Embryonic facial prominence (tissue), 1 donor: ENCODE data around the gene ACAD10.

Experiments
- DNase-seq: peaks from one replicate; pipeline ENCODE4 v3.0.0-alpha.2; 2016; ENCODE audit errors: extremely low spot score

Gene ACAD10

DNA sequence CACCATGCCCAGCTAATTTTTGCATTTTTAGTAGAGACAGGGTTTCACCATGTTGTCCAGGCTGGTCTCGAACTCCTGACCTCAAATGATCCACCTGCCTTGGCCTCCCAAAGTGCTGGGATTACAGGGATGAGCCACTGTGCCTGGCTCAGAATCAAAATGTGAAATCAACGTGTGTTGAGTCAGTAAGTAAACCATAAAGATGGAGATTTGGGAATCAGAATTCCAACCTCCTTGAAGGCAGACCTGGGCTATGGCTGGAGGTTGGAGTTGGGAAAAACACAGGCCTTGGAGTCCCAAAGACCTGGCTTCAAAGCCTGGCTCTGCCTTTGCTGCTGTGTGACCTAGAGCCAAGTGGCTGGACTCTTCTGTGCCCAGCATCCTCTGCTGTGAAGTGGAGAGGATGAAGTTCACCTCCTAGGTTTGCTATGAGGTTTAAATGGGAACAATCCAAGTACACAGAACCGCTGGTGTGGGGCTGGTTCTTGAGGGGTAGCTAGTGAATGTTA is 91.0 kb downstream of the ACAD10 start:
- no peak for DNase-seq

DNA sequence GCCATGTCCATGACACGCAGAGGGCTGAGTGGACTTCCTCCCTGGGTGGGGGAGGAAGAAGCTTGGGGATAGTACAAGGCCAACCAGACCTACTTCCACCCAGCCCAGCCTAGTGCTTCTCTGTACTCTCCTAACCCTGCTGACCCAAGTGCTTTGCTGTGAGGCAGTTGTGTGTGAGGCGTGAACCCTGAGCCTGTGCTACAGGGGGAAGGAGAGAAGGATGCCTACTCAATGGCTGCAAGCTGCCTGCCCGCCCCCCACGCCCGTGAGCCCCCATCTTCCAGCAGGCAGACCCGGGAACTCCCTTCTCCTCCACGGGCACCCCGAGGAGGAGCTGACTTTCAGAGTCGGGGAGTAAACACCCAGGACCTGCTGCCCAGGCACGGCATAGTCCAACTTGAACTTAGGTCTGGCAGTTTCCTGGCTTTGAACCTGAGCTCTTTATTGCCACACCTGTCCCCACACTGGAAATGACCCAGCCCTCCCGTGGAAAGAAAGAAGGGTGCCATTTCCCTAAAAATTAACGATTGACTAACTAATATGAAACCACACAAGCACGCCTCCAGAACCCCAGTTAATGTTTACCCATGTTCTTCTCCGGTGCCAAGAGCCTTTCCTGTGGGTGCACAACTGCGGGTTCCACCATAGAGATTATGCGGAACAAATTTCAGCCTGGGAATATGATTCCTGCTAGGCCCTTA is 91.6 kb downstream of the ACAD10 start:
- no peak for DNase-seq

DNA sequence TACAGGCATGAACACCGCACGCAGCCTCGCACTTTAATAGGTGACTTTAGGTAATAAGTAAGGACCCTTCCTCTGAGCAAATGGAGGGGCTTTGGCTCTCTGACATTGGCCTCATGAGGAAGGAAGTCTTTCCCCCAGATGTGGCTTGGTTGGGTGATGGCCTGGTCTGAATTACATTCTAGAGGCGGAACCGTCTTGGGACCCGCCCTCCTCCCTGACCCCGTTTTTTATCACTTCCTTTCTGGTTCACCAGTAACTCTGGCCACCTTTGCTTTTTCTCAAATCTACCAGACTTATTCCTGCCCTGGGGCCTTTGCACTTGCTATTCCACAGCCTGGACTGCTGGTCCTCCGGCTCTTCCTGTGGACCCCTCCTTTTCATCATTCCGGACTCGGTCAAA is 94.3 kb downstream of the ACAD10 start:
- DNase-seq, result no peak

DNA sequence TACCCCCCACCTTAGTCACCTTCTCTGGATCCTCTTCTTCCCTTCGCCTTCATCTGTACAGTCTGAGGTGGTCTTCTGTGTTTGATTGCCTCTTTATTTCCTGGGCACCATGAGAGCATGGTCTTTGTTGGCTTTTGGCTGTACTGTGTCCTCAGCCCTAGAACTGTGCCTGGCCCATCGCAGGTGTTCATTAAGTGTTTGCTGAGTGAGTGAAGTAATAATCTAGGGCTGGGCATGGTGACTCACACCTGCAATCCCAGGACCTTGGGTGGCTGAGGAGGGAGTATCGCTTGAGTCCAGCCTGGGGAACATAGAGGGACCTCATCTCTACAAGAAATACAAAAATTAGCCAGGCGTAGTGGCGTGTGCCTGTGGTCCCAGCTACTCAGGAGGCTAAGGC is 94.8 kb downstream of the ACAD10 start:
- no peak for DNase-seq

DNA sequence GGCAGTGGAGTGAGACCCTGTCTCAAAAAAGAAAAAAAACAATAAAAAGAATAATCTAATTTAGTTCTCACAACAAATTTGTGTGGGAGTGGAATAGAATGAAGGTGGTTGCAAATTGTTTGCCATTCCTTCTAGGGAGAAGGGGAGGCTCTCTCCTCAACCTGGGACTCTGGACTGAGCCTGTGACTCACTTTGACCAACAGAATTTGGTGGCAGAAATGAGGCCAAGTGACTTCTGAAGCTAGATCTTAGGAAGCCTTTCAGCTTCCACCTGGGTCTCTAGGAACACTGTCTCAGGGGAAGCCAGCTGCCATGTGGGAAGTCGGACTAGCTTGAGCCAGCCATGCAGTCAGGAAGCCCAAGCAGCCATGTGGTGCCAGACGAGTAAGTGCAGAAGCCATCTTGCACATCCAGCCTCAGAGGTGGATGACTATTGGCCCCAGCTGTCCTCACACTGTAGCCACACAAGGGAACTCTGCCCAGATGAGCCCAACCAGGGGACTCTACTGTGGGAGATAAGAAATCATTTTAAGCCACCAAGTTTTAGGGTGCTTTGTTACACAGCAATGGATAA is 95.3 kb downstream of the ACAD10 start:
- DNase-seq, result no peak

DNA sequence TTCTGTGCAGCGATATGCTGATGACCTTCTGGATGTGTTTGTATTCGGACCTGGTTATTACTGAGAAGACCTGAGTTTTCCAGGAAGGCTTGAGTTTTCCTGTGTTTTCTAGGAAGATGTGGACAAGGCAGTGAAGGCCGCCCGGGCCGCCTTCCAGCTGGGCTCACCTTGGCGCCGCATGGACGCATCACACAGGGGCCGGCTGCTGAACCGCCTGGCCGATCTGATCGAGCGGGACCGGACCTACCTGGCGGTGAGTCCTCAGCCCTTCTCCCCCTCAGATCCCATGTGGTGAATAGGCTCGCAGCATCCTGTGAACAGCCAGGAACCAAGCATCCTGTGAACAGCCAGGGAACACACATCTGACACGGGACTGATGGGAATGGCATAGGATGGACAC is 97.2 kb downstream of the ACAD10 start:
- DNase-seq, result no peak

DNA sequence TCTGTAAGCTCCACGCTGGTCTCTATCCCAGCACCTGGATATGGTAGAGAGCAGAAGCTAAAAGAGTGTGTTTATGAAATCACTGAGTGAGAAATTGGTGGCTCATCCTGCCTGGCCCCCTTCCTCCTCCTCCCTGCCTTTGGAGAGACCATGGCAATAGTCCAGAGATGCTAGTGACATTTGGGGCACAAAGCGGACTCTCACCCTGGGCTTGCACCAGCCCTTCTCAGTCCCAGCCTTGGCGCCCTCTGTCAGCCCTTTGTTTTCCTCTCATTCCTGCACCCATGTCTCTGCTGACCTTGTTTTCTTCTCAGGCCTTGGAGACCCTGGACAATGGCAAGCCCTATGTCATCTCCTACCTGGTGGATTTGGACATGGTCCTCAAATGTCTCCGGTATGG is 99.1 kb downstream of the ACAD10 start:
- no peak for DNase-seq

DNA sequence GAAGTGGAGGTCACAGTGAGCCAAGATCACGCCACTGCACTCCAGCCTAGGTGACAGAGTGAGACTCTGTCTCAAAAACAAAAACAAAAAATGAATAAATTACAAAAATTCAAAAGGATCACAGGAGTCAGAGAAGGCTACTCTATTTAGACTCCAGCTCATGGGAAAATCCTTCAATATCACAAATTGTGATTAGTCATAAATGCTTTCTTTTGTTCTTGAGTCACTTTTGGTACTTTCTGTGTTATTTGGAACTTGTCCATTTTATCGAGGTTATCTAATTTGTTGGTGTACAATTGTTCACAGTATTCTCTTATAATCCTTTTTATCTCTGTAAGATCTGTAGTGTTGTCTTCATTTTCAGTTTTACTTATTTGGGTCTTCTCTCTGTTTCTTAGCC is 99.8 kb downstream of the ACAD10 start:
- DNase-seq, result no peak

DNA sequence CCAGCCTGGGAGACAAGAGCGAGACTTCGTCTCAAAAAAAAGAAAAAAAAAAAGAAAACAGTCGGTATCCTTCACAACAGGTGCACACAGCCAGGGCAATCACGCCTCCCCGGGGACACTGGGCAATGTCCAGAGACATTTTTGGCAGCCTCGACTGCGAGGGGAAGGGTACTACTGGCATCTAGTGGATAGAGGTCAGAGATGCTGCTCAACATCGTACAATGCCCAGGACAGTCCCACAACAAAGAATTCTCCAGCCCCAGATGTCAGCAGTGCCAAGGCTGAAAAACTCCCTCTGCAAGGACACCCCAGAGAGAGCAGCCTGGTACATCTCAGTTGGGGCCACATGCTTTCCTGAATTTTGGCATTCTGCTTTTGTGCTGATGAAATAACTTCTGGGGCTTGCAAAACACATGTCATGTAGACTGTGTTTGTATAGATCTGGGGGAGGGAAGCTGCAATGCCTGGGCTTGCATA is 102.4 kb downstream of the ACAD10 start:
- DNase-seq, result no peak

DNA sequence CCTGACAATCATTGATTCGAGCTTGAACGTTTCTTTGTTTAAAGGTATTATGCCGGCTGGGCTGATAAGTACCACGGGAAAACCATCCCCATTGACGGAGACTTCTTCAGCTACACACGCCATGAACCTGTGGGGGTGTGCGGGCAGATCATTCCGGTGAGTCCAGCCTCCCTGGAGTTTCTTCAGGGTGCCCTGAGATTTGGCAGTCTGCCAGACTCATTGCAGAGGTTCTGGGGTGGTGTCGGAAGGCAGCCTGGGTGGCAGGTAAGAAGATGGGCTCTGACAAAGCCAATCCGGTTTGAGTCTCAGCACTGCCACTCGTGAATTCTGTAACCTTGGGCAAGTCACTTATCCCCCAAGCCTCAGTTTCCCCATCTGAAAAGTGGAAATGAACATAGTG is 103.9 kb downstream of the ACAD10 start:
- no peak for DNase-seq

DNA sequence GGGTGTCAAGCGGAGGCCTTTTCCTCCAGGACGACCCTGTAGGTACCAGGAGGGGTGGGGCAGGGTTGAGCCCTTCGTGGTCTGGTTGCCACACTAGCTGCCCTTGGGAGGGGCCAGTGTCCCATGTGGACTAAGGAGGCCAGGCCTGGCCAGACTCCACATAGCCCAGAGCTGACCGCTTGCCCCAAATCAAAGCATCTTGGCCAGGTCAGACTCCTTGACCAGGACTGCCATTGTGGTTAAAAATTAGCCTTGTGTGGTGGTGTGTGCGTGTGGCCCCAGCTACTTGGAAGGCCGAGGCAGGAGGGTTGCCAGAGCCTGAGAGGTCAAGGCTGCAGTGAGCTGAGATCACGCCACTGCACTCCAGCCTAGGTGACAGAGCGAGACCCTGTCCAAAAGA is 105.7 kb downstream of the ACAD10 start:
- no peak for DNase-seq

DNA sequence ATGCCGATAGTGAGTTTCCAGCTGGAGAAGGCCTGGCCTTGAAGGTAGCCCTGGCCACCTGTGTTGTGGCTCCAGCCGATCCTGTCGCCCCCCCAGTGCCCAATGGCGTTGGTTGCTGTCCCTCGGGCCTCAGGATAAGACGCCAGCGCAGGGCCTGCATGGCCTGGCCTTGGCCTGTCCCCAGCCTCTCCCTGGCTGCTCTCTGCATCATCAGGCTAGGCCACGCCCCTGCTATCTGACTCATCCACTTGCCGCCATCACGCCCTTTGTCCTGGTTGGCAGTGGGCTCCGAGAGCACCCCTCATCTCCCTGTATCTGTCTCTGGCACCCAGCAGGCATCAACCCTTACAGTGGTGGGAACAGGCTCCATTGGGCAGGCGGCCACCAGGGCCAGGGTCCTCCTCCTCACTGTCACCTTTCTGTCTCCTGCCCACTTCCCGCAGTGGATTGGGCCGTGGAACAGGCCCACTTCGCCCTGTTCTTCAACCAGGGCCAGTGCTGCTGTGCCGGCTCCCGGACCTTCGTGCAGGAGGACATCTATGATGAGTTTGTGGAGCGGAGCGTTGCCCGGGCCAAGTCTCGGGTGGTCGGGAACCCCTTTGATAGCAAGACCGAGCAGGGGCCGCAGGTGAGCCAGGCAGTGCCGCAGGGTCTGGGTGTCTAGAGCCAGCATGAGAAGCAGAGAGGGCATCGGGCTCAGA is 106.5 kb downstream of the ACAD10 start:
- DNase-seq, result no peak

DNA sequence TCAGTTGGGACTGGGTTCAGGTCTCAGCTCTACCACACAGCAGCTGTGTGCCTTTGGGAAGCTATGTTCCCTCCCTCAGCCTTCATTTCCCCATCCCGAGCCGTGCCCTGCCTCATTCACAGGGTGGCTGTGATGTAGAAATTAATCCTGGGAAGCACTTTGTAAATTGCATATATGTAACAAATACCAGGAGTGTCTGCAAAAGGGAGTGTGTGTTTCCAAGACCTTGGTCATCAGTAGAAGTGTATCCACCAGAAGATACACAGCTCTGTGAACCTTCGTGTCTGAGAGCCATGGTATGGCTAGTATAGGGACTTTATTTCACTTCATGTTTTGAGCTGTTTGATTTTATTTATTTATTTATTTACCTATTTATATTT is 107.0 kb downstream of the ACAD10 start:
- no peak for DNase-seq

DNA sequence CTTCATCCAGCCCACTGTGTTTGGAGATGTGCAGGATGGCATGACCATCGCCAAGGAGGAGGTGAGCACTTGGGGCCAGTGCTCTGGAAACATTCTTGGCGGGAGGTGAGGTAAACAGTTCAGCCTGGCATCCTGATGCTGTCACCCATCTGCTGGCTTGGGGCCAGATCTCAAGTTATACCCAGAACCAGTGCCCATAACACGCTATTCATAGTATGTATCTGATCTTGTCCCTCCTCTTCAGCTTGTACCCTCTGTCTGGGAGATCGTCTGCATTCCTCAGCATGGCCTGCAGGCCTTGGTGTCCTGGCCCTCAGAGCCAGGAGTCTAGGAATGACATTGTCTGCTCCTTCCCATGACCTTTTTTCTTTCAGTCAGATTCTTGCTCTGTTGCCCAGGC is 112.3 kb downstream of the ACAD10 start:
- DNase-seq, result no peak

DNA sequence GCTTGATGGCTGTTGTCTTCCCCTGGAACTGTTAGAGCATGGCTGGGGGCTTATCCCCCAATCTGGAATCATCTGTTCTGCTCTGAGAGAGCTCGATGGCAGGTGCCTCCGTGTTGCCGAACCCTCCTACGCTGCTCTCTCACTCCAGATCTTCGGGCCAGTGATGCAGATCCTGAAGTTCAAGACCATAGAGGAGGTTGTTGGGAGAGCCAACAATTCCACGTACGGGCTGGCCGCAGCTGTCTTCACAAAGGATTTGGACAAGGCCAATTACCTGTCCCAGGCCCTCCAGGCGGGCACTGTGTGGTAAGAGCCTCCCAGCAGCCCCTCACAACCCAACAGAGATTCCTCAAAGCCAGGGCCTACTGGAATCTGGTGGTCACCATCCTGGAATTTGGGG is 113.9 kb downstream of the ACAD10 start:
- no peak for DNase-seq

DNA sequence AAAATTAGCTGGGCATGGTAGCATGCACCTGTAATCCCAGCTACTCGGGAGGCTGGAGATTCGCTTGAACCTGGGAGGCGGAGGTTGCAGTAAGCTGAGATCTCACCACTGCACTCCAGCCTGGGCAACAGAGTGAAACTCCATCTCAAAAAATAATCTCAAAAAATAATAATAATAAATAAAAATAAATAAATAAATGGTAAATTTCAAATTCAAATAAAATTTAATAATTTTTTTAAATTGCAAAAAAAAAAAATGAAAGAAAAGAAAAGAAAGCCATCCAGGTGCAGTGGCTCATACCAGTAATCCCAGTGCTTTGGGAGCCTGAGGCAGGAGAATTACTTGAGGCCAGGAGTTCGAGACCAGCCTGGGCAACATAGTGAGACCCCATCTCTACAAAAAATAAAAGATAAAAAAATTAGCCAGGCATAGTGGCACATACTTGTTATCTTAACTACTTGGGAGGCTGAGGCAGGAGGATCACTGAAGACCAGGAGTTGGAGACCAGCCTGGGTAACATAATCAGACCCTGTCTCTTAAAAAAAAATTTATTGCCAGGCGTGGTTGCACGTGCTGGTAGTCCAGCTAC is 117.3 kb downstream of the ACAD10 start:
- DNase-seq, result no peak

DNA sequence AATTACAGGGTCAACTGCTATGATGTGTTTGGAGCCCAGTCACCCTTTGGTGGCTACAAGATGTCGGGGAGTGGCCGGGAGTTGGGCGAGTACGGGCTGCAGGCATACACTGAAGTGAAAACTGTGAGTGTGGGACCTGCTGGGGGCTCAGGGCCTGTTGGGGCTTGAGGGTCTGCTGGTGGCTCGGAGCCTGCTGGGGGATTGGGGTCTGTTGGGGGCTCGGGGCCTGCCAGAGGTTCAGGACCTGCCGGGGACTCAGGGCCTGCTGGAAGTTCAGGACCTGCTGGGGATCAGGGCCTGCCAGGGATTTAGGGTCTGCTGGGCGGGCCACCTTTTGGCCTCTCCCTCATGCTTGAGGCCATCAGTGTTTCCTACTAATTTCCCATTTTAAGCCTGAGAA is 118.0 kb downstream of the ACAD10 start:
- no peak for DNase-seq

DNA sequence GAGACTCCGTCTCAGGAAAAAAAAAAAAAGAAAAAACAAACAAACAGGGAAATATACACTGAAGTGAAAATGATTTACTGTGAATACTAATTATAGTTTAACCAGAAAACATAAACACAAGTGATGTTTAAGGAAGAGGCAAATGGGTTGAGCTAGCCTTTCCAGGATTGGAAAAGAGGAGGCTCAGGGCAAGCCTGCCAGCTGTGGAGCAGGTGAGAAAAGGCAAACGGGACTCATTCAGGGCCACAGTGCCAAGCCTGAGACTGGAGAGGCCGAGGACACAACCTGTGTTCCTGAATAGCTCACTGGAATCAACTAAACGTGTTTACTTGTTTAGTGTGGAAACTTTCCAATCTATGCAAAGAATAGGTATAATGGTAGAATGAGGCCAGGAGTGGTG is 120.5 kb downstream of the ACAD10 start:
- DNase-seq, result no peak
